HG03565 (cell line): ENCODE results near the gene MRPL14.
A peak's percentile ranks its signal among the peaks of the same experiment; 100 is the strongest.

Experiments used
- ATAC-seq: cut with Tn5 transposase; IDR thresholded peaks from one replicate; pipeline ENCODE4 v1.9.1; 2021; ENCODE audit warnings: mild to moderate bottlenecking, moderate library complexity; ENCODE audit not compliant: unreplicated experiment

The MRPL14 gene

DNA sequence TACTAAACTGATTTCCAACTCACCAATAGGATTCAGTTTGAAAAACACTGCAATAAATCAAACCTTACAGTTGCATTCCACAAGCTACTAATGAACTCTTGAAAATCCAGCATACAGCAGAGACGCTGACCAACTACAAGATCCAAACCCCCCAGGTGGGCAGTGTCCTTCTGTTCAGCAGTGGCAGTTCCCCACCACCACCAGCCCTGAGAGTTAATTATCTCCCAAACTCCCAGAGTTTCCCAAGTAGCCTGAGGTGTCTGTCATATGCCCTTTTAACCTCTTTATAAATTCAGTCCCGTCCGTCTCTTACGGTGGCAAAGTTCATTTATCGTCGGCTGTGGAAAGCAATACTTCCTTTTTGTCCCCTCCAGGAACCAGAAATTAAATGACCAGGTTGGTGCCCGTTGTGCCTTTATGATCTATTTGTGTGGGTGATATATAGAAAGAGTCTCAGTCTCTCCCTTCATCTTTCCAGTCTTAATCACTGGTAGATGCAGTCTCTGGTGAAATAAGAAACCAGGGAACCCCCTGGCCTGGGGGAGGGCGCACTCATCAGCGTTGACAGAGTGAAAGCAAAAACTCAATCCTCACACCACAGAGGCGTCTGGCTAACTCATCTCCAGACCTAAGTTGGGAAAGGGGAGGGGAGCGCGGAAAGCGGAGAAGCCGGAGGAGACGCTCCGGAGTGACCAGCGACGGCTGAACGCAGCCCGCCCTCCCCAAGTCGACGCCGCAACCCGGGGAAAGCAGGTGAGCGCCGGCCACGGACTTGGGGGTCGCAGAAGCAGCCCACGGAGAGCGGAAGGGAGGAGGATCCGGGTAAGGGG lies 717 bp downstream of the MRPL14 start:
- ATAC-seq = peak; percentile 47

DNA sequence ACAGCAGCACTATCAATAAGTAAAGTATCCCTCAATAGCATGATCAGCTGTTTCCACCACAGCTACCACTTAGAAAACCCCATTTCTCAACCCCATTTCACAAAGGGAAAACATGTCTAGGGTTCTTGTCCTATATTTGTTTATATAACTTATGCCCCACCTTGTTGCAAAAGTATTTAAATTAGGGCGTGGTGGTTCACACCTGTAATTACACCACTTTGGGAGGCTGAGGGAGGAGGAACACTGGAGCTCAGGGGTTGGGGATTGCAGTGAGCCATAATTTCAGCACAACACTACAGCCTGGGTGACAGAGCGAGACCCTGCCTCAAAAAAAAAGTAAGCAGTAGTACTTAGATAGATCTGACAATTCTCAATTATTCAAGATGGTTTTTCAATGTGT lies 3.7 kb downstream of the MRPL14 start:
- no peak for ATAC-seq

DNA sequence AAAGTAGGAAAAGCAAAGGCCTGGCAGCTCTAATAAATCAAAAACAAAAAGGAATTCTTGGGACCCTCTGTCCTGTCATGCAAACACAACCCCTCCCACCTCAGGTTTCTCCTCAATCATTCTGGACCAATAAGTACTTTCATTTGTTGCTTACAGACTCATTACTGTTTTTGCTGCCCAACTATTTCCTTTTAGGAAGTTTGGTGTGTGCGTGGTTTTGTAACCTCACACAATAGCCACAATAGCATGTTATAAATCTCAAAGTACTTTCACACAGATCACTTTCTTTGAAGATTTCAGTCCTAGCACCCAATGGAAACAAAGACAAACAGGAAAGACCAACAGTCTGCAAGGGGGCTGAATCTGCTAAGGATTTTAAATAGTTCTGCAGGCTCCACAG lies 4.5 kb downstream of the MRPL14 start:
- no peak for ATAC-seq

DNA sequence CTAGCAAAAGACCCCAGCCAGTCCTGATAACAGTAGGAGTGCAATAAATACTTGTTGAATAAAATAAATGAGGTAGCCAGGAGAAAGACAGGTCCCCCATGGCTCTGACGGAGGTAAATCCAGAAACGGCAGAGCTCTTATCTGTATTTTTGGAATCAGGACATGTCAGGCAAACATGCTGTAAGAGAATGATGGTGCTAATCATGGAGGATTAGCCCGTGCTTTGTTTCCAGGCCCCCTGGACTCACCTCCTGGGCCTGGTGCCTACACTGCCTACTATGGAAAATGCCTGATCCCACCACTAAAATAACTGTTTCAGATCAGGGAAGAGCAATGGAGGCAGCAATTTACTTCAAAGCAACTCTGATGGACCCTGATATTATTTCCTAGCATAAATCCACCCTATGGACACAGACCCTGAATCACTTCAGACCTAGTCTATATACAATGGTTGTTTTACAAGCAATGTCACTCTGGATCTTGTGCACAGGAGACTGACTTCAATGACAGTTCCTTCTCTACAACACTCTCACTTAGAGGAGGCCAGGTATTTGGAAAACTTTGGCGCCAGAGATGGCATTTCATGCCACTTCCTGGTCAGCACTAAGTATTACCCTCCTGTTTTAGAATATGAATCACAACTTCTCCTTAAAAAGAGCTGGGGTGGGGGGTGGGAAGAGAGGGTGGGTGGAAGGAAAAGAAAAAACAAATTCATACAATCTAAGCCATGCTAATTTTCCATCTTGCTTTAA lies 6.4 kb downstream of the MRPL14 start:
- ATAC-seq = no peak

DNA sequence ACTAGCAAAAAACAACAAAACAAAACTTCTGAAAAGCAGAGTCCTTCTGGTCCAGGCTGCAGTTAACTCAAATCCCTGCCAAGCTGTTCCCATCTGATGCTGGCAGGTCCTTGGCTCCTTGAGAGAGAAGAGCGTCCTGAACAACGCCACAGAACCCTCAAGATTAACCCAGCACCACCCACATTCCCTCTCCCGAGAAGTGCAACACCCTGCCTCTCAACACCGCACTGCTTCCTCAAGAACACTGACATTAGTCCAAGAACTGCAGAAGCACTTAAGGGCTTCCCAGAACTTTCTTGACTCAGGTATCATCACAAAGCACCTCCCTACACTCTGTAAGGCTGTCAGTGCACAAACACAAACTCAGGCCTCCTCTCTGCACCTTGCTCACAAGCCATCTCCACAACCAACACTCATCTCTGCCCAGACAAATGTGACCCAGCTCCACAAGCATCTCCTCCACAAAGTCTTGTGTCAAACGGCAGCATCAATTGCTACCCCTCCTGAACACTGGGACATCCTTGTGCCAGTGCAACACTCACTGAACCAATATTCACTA lies 7.5 kb downstream of the MRPL14 start:
- no peak for ATAC-seq

DNA sequence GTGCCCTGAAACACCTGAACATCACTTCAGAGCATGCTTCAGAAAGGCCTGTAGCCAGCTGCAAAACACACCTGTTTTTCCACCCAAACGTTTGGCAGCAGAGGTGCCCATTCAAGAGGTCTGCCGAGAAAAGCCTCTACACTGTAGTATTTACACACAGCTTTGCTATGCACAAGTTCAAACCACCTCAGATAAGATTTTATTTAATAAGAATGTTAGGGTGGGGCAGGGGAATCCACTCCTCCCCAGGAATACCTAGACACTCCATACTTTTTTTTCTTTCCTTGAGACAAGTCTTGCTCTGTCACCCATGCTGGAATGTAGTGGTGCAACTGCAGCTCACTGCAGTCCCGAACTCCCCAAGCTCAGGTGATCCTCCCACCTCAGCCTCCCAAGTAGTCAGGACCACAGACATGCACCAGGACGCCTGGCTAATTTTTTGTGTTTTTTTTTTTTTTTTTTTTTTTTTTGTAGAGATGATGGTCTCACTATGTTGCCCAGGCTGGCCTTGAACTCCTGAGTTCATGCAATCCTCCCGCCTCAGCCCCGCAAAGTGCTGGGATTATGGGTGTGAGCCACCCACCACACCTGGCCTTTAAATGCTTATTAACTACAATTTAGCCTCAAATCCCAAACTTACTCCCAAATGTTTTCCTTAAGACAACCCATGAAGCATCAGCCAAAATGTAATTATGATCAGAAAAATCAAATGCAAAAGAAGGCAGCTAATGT lies 9.7 kb downstream of the MRPL14 start:
- ATAC-seq = no peak

DNA sequence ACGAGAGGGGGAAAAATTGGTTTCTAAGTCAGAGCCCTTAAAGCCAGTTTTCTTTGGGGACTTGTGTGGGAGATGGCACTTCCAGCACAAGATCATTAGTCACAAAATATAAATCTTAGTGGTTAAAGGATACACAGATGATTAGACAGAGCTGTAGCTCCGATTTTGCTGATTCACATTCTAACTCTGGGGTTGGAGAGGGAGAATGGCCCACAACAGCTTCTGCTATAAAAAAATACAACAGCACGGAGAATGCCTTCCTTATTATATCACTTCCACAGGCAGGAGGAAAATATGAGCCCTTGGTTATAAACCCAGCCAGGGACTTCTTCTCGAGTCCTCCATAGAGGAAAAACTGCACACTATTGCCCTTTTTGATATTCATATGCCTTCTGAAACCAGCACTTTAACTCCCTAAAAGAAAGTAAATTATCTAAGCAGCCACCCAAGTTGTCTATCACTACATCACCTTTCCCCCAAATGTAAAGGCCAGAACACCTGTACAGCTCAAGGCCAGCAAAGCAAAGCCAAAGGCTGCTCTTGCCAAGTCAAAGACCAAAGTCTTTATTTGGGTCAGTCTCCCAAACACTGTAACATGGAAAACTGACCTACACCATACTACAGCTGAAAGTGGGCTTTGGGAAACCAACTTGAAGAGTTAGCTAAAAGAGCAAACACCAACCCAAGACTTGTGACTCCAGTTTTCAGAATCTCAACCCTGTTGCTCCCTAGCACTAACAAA lies 10.4 kb downstream of the MRPL14 start:
- ATAC-seq = no peak

DNA sequence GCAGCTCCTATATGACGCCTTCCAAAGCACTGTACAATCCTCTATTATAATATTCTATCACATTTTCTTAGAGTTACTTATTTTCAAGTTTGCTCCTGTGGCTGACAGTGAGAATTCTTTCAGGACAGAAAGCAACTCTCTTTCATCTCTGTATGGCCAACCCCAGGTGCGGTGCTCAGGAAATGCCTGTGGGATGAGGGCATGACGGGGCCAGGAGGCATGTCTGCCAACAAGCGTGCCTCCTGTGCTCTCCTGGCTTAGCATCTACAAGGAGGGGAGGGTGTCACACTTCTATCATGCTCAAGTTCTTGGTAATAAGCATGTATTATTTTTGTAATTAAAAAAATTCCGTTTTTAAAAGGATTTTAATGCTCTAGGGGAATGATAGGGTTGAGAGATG lies 11.4 kb downstream of the MRPL14 start:
- no peak for ATAC-seq

DNA sequence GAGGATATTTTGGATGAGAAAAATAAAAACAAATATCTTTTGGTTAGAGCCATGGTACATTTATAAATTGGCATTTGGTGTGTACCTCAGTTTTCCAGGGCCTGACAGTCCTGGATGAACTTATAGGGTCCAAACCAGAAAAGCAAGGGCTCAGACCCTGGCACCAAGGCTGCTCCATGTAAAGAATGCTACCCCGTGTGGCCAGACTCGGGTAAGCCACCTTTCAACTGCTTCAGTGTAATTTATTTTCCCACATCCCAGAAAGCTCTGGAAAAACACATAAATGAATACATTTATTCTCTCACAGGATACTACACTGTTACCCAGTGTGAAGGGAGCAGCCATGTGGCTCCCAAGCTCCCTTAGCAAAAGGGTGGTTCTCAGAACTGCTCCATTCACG lies 13.8 kb downstream of the MRPL14 start:
- no peak for ATAC-seq

DNA sequence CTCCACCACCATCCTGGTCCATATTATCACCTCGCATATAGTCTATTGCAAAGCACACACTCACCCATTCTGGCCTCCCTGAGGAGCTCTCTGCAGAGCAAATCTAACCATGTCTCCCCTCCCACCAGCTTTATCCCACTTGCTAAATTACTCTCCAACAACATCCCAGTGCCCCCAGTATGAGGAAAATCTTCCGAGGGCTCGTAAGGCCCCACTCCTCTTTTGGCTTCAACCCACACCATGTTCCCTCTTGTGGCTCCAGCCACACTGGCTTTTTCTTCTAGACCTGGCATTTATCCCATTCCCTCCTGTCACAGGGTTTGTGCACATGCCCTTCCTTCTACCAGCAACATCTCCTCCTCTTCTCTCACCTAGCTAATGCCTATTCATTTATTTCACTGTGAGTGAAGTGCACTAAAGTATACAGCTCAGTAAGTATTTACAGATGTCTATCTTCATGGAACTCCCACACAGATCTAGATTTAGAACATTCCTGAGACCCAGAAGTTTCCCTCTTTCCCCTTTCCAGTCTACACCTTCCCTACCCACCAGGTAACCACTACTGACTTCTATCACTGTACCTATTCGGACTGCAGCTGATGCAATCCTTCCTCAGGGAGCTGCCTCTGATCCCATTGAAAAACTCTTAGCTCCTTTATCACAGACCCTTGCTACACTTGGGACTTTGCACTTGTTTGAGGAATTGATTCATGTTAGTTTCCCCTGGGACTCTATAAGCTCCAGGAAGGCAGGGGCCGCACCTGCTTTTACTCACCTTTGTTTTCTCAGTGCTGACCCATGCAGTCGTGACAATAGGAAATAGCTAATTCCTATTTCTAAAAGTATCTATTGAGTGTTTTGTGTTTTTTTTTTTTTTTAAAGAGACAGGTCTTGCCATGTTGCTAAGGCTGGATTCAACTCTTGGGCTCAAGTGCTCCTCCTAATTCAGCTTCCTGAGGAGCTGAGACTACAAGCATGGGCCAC lies 15.5 kb downstream of the MRPL14 start:
- ATAC-seq = no peak

DNA sequence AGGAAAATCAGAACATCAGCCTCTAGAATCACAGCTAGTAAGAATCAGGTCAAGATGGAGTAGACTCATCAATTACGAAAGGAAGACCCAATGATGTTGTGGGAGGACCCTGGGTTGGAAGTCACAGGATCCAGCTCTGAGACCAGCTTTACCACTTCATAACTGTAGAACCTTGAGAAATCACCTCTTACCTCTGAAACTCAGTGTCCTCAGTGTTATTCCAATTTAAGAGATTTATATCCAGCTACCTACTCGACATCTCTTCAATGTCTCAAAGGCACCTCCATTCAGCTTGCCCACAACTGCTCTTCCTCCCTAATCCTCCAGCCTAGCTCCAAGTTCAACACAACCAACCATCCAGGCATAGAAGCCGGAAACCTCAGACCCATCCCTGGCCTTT lies 16.3 kb downstream of the MRPL14 start:
- ATAC-seq = no peak

DNA sequence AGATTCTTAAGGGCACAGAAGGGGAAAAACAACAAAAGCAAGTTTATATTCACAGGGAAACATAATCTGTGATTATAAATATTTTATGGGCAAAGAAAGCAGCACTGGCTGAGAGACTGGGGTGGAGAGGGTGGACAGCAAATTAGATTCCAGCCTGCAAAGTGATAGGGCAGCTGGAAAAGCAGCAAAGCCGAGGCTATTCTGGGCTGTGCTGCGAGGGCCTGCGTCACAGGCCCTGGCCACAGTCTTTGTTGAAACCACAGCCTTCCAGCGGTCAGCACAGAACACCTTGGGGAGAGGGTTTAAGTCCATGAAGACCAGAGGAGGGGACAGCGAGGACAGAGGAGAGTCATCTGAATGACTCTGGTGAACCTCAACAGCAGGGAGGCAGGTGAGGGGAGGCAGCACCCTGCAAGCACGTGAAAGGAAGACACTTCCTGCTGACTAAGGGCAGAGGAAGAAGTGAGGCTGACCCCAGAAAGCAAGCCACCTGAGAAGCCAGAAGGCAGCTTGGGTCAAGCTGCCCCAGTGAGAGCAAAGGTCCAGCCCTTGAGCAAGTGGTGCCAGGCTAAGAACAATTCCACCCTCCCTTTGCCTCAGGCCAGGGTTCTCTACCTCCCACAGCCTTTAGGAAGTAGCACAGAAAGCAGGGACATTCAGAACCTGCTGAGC lies 17.1 kb downstream of the MRPL14 start:
- no peak for ATAC-seq

DNA sequence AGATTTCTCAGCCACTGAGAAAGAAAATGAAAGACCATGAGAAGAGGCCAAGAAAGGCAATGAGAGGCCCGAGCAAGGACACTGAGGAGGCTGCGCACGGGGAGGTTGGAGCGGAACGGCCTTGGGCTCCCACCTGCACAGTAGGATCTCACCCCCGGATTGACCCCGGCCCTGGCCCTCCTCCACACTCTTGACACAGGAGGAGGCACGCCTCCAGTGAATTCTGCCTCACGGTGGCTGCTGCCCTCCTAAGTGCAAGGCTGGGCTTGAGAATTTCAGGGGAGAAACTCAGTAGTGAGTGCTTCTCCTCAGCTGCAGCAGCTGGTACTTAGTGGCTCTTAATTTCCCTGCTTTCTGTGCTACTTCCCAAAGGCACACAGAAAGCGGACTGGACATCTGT lies 18.0 kb downstream of the MRPL14 start:
- no peak for ATAC-seq

DNA sequence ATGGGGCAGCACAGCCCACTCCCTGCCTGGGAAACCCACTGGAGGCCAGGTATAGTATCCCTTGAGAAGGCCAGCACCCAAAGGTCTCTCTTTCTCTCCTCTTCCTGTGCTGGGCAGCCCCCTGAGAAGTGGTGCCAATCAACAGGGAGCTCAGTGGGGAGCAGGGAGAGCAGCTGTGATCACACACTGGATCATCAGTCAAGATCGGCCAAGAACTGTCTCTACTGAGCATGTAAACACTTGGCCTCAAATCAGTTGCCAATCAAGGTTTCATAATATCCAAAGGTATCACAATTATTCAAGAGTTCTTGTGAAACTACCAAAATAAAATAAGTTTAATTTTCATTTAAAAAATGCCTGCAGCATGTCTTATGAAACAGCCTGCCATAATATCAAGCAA lies 18.8 kb downstream of the MRPL14 start:
- no peak for ATAC-seq

DNA sequence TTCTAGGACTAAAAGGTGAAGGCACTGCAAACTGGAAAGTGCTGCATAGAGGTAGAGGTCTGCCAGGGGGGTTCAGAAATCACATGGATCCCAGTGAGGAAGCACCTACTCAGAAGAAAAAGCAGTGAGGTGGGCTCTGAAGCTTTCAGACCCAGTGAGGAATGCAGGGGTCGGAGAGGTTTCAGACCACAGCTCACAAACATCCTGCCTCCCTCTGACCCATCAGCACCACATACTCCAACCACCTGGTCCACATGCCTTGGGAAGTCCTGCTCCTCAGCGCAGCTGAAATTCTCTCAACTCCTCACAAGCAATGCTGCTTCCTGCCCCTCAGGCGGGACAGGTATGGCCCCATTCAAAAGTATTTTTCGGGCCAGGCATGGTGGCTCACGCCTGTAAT lies 20.2 kb downstream of the MRPL14 start:
- no peak for ATAC-seq

DNA sequence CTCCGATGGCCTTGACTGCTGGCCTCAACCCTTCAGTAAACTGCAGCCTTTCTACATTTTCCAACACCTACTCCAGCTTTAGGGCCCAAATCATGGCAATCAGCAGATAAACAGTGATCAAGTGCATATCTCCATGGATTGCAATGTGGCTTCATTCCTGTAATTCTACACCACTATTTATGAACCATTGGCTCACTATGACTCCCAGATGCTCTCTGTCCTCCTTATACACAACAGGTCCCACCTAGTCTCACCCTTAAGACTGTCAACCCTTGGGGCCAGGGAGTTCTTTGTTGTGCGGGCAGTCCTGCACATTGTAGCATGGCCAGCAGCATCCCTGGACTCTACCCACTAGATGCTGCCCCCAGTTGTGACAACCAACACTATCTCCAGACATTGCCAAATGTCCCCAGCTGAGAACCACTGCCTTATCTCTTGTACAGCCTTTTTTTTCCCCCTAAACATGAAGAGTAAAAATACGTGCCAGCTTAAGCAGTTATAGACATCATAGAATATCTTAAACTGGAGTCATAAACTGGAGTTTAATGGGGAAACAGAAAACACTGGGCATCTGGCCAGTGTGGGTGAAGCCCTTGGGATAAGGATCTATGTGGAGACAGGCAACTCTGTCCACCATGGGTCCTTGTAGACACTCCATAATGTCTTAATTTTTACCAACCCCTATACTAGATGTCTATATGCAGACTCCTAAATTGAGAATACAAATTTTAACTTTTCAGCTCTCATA lies 21.1 kb downstream of the MRPL14 start:
- ATAC-seq = no peak

DNA sequence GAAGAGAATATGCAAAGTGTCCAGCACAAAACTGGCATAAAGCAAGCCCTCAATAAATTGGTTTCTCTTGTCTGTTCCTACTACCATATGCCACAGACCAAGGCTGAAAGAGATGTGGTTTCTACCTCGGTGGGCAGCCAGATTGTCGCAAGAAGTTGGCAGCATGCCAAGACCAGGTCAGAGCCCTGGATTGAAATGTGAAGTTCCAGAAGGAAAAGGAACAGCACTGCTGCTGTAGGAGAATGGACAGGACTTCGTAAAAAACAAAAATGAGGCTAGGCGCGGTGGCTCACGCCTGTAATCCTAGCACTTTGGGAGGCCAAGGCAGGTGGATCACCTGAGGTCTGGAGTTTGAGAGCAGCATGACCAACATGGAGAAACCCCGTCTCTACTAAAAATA lies 22.1 kb downstream of the MRPL14 start:
- no peak for ATAC-seq

DNA sequence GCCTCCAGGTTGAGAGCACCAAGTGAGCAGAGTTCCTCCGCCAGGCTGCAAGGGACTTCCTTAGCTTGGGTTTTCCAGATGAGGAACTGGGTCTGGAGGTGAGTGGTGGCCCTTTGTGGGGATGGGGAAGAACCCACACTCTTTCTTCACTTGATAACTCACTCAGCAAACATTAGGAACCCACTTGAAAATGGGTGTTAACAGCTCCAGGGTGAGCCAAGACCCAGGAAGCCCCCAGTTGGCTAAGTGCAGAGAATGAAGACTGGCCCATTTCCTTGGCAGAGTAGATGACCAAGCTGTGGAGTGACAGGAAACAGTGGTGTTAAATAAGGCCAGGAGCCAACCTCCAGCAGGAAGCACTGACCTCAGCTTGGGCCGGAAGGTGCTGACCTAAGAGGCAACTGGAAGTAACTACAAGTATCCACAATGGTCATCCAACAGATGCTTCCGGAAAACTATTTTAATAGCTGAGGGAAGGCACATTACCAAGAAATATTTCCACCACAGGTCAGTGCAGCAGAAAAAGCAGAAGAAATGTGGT lies 22.7 kb downstream of the MRPL14 start:
- no peak for ATAC-seq
